Measurements from ENCODE around the gene MED16. TPM values are rescaled to one million over a fixed set of nuclear protein-coding genes. Genes with fewer than 3 reads are reported as not detected.

Gene MED16
- total and polyA plus RNA-seq, 10 of the 15 experiments (the other 5 are each of a cell fraction or from before 2014, with no cell fraction given) = 0.56 to 51.1 (median 13.6) TPM

GRCh38 chr19:872266-872951, 20.6 kb downstream of the MED16 start (continued):
- TF ChIP-seq KLF5 (IDR thresholded peaks at IDR 0.05; ENCODE audit: partially characterized antibody) = no peak

DNA sequence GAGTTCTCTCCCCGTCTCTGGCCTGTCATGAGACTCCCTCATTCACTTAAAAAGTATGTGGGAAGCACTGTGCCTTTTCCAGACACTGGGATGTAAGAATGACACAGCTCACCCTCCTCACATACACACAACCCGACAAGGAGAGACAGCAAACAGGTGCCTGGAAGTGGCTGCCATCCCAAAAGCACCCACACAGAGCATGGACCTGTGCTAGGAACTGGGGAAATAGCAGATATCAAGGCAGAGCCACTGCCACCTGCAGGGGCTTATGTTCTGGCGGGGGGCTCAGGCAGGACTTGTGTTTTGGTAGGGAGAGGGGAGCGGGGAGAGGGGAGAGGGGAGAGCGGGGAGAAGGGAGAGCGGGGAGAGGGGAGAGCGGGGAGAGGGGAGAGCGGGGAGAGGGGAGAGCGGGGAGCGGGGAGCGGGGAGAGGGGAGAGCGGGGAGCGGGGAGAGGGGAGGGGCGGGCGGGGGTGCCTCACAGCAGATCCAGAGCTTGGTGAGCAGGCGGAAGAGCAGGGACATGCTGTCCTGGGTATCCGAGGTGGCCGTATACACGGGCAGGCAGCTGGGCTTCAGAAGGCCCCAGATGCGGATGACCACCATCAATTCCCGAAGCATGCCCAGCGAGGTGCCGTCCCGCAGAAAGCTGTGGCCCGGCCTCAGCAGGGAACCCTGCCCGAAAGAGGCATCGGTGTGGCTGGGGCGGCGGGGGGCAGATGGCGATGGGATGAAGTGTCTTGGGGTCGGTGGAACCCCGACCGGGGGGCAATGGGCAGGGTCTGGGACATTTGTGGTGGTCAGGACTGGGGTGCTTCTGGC, 21.3 kb downstream of the MED16 start:
- Histone ChIP-seq H3K4me2 (ENCODE audit: control insufficient read depth, insufficient read depth) (no peak overlapping the region), H3K36me3 (ENCODE audit: control insufficient read depth in 2 of 2, insufficient read depth in 2 of 2, low read length in 1 of 2) (no peaks in the 10 kb centered on the region; a peak in 2 of 4 replicates), H3K4me1 (ENCODE audit: control insufficient read depth, insufficient read depth, low read length) (no peaks in the 10 kb centered on the region), H3K9ac (ENCODE audit: control insufficient read depth, insufficient read depth, low read length) (no peak overlapping the region), H3K79me2 (ENCODE audit: control insufficient read depth, insufficient read depth, low read length) (no peaks in the 10 kb centered on the region), H3K9me3 (replicated peaks; ENCODE audit: control insufficient read depth, insufficient read depth, low read length) (no peaks in the 10 kb centered on the region), H3K27ac (ENCODE audit: control insufficient read depth, insufficient read depth) (no peak overlapping the region), H3K27me3 (replicated peaks in 1 of 2; ENCODE audit: control insufficient read depth in 2 of 2, insufficient read depth in 2 of 2, low read length in 1 of 2) (no peaks in the 10 kb centered on the region), H4K20me1 (ENCODE audit: control insufficient read depth, insufficient read depth) (no peaks in the 10 kb centered on the region), H2AFZ (ENCODE audit: control insufficient read depth, low read depth, low read length) (no peak overlapping the region), H3K4me3 (no peak overlapping the region)
- CTCF ChIA-PET = no interaction called here
- POLR2A ChIA-PET = interaction anchor here (0.5 to 1.1 kb wide), 2 partner anchors 21 to 27 kb away, joined by 3 to 4 read pairs; partner anchors contain the start of genes MED16 and RNU6-9
- BruUV-seq (replicated peaks) = no TSS peak
- ATAC-seq (no peak), DNase-seq (ENCODE audit: low read depth, low spot score) (no peak), FAIRE-seq (no peak)
- RAD21 ChIA-PET (ENCODE audit: unreplicated experiment) = no interaction called here
- intact Hi-C loops (cut with micrococcal nuclease; ENCODE audit: unreplicated experiment) = no loop called here
- peak; percentile 28; the same call in 1 of the 2 replicates for TF ChIP-seq POLR2A (IDR thresholded peaks at IDR 0.05; ENCODE audit: low read depth, low read length)
- TF ChIP-seq ATF7 (IDR thresholded peaks at IDR 0.05; ENCODE audit: low read depth) = no peak
- WGBS (ENCODE audit: insufficient coverage, insufficient replicate concordance, low lambda C conversion rate, missing lambda C conversion rate) = 76% methylated on average over 19 of the region's 33 CpGs
- SMC1A ChIA-PET (ENCODE audit: uncharacterized antibody, unreplicated experiment) = no interaction called here
- in situ Hi-C loops (cut with MboI) = no loop called here

- ChIA-PET POLR2A (no interaction called here), SMC1A (ENCODE audit: uncharacterized antibody, unreplicated experiment) (no interaction called here), CTCF (no interaction called here), RAD21 (ENCODE audit: unreplicated experiment) (no interaction called here)
- ATAC-seq (no peak), DNase-seq (ENCODE audit: low read depth, low spot score) (no peak), FAIRE-seq (no peak)
- 89% methylated on average over 21 of the region's 28 CpGs for WGBS (ENCODE audit: insufficient coverage, insufficient replicate concordance, low lambda C conversion rate, missing lambda C conversion rate)
- BruUV-seq (replicated peaks) = no TSS peak
- H3K4me3 ChIP-seq = no peak overlapping the region
- no peaks in the 10 kb centered on the region for H3K79me2 ChIP-seq (ENCODE audit: control insufficient read depth, insufficient read depth, low read length)
- no peak overlapping the region for H3K27ac ChIP-seq (ENCODE audit: control insufficient read depth, insufficient read depth)
- no peaks in the 10 kb centered on the region; a peak in 1 of 4 replicates for H3K36me3 ChIP-seq (ENCODE audit: control insufficient read depth in 2 of 2, insufficient read depth in 2 of 2, low read length in 1 of 2)
- H3K9me3 ChIP-seq (replicated peaks; ENCODE audit: control insufficient read depth, insufficient read depth, low read length) = no peaks in the 10 kb centered on the region
- TF ChIP-seq NFXL1 (IDR thresholded peaks at IDR 0.05; ENCODE audit: borderline replicate concordance) (no peak), RB1 (IDR thresholded peaks at IDR 0.05; ENCODE audit: borderline replicate concordance) (no peak), BMI1 (IDR thresholded peaks at IDR 0.05; ENCODE audit: borderline replicate concordance) (no peak), POLR2AphosphoS5 (IDR thresholded peaks at IDR 0.05; ENCODE audit: low read length) (no peak), SREBF1 (IDR thresholded peaks at IDR 0.05; ENCODE audit: low read length) (no peak), MXI1 (IDR thresholded peaks at IDR 0.05; ENCODE audit: low read depth, low read length) (no peak), CBFB (IDR thresholded peaks at IDR 0.05; ENCODE audit: low read depth) (no peak), IRF3 (IDR thresholded peaks at IDR 0.05) (no peak), EZH2 (IDR thresholded peaks at IDR 0.05; ENCODE audit: borderline replicate concordance, control insufficient read depth, low read depth, low read length) (no peak), GABPA (IDR thresholded peaks at IDR 0.05; ENCODE audit: low read depth) (no peak), RCOR1 (conservative IDR thresholded peaks at IDR 0.05; ENCODE audit: low read depth, low read length) (no peak)
- in situ Hi-C loops (cut with MboI) (no loop called here), intact Hi-C loops (cut with micrococcal nuclease; ENCODE audit: unreplicated experiment) (no loop called here)
- no peaks in the 10 kb centered on the region for H3K27me3 ChIP-seq (replicated peaks in 1 of 2; ENCODE audit: control insufficient read depth in 2 of 2, insufficient read depth in 2 of 2, low read length in 1 of 2)
- H2AFZ ChIP-seq (ENCODE audit: control insufficient read depth, low read depth, low read length) = no peak overlapping the region
- H4K20me1 ChIP-seq (ENCODE audit: control insufficient read depth, insufficient read depth) = no peaks in the 10 kb centered on the region
- no peak overlapping the region for H3K4me2 ChIP-seq (ENCODE audit: control insufficient read depth, insufficient read depth)
- no peak overlapping the region for H3K9ac ChIP-seq (ENCODE audit: control insufficient read depth, insufficient read depth, low read length)
- H3K4me1 ChIP-seq (ENCODE audit: control insufficient read depth, insufficient read depth, low read length) = no peaks in the 10 kb centered on the region
Measured at GRCh38 chr19:870963-871401, 22.0 kb downstream of the MED16 start.
